ENCODE results near the gene ISM1.
A peak's percentile ranks its signal among the peaks of the same experiment; 100 is the strongest.

Gene ISM1

GRCh38 chr20:13220904-13221297, at the start of gene ISM1:
Gene ISM1, plus strand, starts transcription at chr20:13221274. Its CDS starts 503 bp downstream, at chr20:13221777.
- DNase-seq (ENCODE audit: low read depth in 2 of 3, low spot score in 1 of 3), result peak in 2 of 3 donors; percentile 5 to 17

DNA sequence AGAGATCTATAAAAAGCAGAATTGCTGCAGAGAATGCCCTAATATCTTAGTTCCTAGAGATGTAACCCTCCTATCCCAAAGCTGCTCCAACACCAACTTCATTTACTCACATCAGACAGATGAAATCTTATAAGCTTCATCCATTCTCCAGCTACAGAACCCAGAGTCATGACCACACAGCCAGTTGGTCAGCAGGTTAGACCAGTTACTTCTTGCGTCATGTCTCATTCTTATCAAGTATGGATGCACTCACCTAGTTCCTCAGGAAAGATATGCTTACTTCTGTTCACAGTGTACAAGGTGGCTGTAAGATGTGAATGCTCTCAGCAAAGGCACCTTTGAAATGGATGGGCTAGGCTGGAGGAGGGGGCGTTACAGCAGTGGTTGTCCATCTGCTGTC, 47.9 kb upstream of the ISM1 start:
- no peak for DNase-seq (ENCODE audit: low read depth in 2 of 3, low spot score in 1 of 3)

DNA sequence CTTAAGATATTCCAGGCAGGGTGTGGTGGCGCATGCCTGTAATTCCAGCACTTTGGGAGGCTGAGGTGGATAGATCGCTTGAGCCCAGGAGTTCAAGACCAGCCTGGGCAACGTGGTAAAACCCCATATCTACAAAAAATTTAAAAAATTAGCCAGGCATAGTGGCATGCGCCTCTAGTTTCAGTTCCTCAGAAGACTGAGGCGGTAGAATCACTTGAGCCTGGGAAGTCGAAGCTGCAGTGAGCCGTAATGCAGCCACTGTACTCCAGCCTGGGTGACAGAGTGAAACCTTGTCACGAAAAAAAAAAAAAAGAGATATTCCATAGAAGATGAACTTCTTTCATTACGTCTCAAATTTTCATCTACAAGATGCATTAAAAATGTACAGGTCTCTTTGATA, 46.7 kb upstream of the ISM1 start:
- DNase-seq (ENCODE audit: low read depth in 2 of 3, low spot score in 1 of 3), result no peak

DNA sequence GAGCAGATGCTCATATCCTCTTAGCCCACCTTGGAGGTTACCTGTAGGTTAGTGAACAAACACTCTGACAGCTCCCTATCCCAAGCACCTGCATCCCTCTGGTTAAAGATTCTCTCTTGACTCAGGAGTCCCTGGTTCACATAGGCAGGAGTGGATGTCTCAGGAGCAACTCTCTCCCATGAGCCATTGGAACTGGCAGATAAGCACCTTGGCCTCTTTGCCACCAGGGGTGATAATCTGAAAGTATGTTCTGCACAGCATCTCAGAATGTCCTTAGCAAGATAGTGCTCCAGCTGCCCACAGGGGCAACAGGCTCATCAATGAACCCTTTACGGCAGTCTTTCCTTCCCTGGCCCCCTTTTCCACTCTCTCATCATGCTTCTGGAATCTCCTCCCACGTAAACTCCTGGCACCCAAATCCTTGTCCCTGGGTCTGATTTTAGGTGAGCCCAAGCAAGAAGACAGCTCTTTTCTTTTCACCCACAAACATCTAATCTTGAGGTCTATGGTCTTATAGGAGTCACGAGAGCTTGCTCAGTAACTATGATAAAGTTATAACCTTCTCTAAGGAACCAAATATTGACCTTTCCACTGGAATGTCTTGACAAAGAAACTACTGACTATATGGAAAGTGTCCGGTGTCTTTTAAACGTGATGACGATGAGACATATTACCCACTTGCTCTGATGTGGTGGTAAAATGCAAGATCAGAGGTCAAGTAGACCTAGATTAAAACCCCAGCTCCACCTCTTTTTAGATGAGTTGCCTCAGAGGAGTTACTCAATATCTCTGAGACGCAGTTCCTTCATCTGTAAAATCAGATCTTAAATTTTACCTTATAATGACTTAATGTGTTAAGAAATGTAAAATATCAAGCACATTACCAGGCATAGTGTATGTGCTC, 39.8 kb upstream of the ISM1 start:
- no peak for DNase-seq (ENCODE audit: low read depth in 2 of 3, low spot score in 1 of 3)

DNA sequence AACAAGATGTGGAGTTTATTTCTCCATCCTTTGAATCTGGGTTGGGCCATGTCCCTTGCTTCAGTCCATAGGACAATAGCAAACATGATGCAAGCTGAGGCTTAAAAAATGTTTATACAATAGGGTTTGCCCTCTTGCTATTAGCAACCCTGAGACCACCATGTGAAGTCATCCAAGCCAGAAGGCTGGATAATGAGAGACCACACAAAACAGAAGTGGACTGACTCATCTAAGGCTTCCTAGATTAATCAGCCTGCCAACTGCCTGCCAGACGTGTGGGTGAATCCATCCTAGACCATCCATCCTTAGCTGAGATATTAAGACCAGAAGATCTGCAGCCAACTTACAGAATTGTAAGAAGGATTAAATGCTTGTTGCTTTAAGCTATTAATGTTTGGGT, 38.1 kb upstream of the ISM1 start:
- DNase-seq (ENCODE audit: low read depth in 2 of 3, low spot score in 1 of 3), result no peak

GRCh38 chr20:13186043-13186774, 34.9 kb upstream of the ISM1 start:
- no peak for DNase-seq (ENCODE audit: low read depth in 2 of 3, low spot score in 1 of 3)

DNA sequence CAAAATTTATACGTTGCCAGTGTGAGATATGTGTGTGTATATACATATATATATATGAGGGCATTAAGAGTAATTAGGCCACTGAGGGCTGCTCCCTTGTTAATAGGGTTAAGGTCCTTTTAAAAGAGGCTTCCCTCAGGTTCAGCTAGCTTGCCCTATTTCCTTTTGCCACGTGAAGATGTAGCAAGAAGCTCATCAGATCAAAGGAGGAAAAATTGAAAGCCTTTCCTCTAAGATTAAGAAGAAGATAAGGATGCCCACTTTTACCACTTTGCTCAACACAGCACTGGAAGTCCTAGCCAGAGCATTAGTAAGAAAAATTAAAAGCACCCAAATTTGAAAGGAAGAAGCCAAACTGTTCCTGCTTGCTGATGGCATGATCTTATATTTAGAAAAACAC, 33.2 kb upstream of the ISM1 start:
- DNase-seq (ENCODE audit: low read depth in 2 of 3, low spot score in 1 of 3), result no peak

DNA sequence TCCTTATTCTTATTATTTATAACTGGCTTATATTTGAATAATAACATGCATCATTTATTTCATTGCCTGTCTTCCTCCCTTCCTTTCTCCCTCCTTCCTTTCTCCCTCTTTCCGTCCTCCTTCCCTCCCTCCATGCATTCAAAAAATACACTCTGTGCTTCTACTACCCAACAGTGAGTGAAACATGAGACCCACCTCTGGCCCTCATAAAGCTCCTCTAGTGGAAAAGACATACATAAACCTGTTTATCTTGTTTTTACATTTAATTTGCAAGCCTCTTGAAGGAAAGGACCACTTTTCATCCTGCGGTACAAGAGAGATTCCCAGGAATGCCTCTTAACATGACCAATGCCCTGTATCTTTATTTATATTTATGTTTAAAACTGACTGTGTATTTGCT, 21.8 kb upstream of the ISM1 start:
- no peak for DNase-seq (ENCODE audit: low read depth in 2 of 3, low spot score in 1 of 3)

- DNase-seq (ENCODE audit: low read depth in 2 of 3, low spot score in 1 of 3), result no peak
Observed at GRCh38 chr20:13200767-13201500, 20.1 kb upstream of the ISM1 start.

DNA sequence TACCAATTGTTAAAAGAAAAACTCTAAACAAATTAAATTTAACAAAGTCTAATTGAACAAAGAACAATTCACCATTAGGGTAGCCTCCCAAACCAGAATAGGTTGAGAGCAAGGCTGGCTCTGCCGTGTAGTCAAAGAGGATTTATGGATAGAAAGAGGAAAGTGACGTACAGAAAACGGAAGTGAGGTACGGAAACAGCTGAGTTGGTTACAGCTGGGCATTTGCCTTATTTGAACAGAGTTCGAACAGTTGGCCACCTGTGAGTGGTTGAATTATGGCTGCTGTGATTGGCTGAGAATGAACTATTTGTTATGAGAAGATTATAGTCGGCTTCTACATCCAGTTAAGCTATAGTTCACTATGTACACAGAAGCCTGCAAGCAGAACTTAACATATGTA, 18.5 kb upstream of the ISM1 start:
- DNase-seq (ENCODE audit: low read depth in 2 of 3, low spot score in 1 of 3), result no peak

GRCh38 chr20:13205425-13205824, 15.6 kb upstream of the ISM1 start:
- no peak for DNase-seq (ENCODE audit: low read depth in 2 of 3, low spot score in 1 of 3)

GRCh38 chr20:13205848-13206434, 15.1 kb upstream of the ISM1 start:
- DNase-seq (ENCODE audit: low read depth in 2 of 3, low spot score in 1 of 3), result no peak

- DNase-seq (ENCODE audit: low read depth in 2 of 3, low spot score in 1 of 3), result no peak
Observed at GRCh38 chr20:13207016-13207415, 14.1 kb upstream of the ISM1 start.

- DNase-seq (ENCODE audit: low read depth in 2 of 3, low spot score in 1 of 3), result no peak
Observed at GRCh38 chr20:13211956-13212618, 9.0 kb upstream of the ISM1 start.

DNA sequence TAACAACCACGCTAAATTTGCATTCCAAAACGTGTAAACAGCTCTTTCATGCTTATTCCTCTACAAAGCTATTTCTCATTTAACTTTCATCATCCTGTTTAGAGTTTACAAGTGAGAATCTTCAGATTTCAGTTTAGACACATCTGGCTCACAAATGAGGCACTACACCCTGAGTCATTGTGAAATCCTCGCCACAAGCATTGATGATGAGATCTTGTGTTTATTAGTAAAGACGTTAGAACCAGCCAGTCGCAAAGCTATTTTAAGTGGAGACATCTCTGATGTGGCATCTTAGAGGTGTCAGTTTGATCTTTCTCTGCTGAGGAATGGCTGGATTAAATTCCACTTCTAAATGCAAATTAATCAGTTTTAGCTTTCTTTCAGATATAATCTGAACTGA, 8.3 kb upstream of the ISM1 start:
- DNase-seq (ENCODE audit: low read depth in 2 of 3, low spot score in 1 of 3), result no peak

DNA sequence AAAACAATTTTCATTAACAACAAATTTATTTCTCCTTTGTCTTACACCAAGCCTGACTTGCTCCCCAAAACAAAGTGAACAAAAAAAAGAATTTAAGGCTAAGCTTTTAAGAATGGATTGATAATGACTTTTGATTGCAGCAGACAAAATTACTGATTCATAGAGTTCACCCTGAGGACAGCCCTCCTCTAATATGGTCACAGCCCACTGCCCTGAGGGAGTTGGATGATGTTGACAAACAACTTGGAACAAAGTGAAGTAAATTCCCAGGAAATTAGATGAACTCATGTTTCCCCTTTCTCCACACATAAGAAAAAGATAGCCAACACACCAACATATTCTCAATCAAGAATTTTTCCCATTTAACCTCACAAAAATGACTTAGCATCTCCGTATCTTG, 7.7 kb upstream of the ISM1 start:
- no peak for DNase-seq (ENCODE audit: low read depth in 2 of 3, low spot score in 1 of 3)

DNA sequence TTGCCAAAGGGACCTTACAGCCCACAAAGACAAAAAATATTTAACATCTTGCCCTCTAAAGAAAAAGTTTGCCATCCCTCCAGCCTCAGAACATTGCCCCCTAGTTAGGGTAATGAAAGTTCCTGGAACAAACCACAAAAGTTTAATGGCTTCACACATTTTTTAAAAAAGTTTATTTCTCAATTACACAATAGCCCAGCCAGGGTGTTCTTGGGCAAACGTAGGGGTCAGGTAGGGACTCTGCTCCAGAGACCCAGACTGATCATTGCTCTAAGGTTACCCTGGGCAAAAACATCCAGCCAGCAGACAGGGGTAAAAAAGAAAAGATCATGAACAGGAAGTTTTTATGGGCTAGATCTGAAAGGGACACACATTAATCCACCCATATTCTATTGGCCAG, 4.5 kb upstream of the ISM1 start:
- DNase-seq (ENCODE audit: low read depth in 2 of 3, low spot score in 1 of 3), result no peak

GRCh38 chr20:13219327-13220193, 1.5 kb upstream of the ISM1 start:
- no peak for DNase-seq (ENCODE audit: low read depth in 2 of 3, low spot score in 1 of 3)

DNA sequence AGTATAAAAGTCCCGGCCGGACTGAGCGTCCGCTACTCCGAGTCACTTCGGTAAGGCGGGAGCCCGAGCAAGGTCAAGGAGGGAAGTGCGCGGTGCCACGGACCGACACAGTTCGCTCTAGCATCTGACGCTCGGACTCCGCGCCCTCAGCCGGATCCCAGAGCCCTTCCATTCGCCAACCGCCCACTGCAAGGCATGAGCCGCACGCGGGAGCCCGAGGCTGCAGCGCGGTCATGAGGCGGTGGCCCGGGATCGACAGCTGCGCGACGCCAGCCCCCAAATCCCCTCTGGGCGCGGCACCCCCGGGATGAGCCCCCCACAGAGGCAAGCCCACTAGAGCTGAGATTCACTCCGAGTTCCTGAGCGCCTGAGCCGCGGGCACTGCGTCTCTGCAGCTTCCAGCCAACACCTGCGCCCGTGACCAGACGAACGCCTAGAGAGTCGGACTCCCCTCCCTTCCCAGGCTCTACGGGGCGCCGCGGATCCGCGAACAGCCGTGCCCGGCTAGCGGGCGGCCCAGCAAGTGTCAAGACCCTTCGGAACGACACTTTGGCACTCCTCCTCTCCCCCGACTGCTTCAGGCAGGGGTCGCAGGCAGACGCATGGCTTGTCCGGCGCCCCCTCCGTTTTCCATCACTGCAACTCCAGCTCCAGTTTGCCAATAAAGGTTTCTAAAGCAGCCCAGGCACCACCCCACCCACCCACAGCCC, 725 bp upstream of the ISM1 start:
- peak in 2 of 3 donors; percentile 16 to 18 for DNase-seq (ENCODE audit: low read depth in 2 of 3, low spot score in 1 of 3)

All from stimulated activated CD4-positive, alpha-beta T cell treated with anti-CD3 and anti-CD28 coated beads, Interleukin-12 subunit alpha, Interleukin-12 subunit beta, amount 100 ng/mL, for 48 hours (primary cell).